Measurements from ENCODE around the gene DZIP3. TPM values are rescaled to one million over a fixed set of nuclear protein-coding genes. Genes with fewer than 3 reads are reported as not detected.

Gene DZIP3
- total and polyA plus RNA-seq, 2 of the 8 experiments (the other 6 are each of a cell fraction or from before 2014, with no cell fraction given), result 10.4 to 24.3 TPM

- H2BK12ac ChIP-seq (ENCODE audit: low read depth, low read length), result no peak overlapping the region
- no peak overlapping the region for H3K56ac ChIP-seq (replicated peaks; ENCODE audit: insufficient read length, low read depth, low read length)
- H4K91ac ChIP-seq (replicated peaks; ENCODE audit: insufficient read length, low read length), result no peak overlapping the region
- no peak overlapping the region for H2BK15ac ChIP-seq (ENCODE audit: low read length)
- H3K36me3 ChIP-seq (ENCODE audit: control insufficient read depth in 2 of 4, insufficient read depth in 4 of 4, low read length in 3 of 4), result peaks cover 0 to 48% (median 2%) of the 10 kb centered on the region in 4 experiments; a peak in 6 of 8 replicates
- no peak overlapping the region for H3K14ac ChIP-seq (ENCODE audit: insufficient read length)
- H3K9ac ChIP-seq (replicated peaks in 1 of 4; ENCODE audit: extremely low read depth in 1 of 4, low read depth in 3 of 4, low read length in 3 of 4), result no peak overlapping the region
- no peak for TF ChIP-seq FOSL1 (IDR thresholded peaks at IDR 0.05; ENCODE audit: insufficient read depth, low read depth, low read length)
- TF ChIP-seq CREB1 (IDR thresholded peaks at IDR 0.05), result no peak
- no peak for TF ChIP-seq HDAC6 (IDR thresholded peaks at IDR 0.05; ENCODE audit: low read depth, low read length)
- no peak for TF ChIP-seq PHF8 (conservative IDR thresholded peaks at IDR 0.05; ENCODE audit: low read depth, low read length)
- no peak for TF ChIP-seq CHD2 (IDR thresholded peaks at IDR 0.05; ENCODE audit: low read length)
- no peak for TF ChIP-seq KDM4A (IDR thresholded peaks at IDR 0.05; ENCODE audit: low read depth, low read length, severe bottlenecking)
- TF ChIP-seq EZH2 (IDR thresholded peaks at IDR 0.05; ENCODE audit: low read depth, low read length, severe bottlenecking), result no peak
- TF ChIP-seq POU5F1 (IDR thresholded peaks at IDR 0.05; ENCODE audit: low read depth, low read length), result no peak
- no peak for TF ChIP-seq BCL11A (IDR thresholded peaks at IDR 0.05; ENCODE audit: low read depth in 2 of 2, low read length in 2 of 2)
- no peak for TF ChIP-seq TEAD4 (IDR thresholded peaks at IDR 0.05; ENCODE audit: low read depth, low read length)
- no peak for TF ChIP-seq KDM1A (IDR thresholded peaks at IDR 0.05; ENCODE audit: borderline replicate concordance, low read length)
- no peak for TF ChIP-seq ATF2 (IDR thresholded peaks at IDR 0.05; ENCODE audit: low read length)
- ChIA-PET POLR2A (ENCODE audit: partially characterized antibody) (no interaction called here), CTCF (ENCODE audit: partially characterized antibody) (no interaction called here)
- H4K5ac ChIP-seq (ENCODE audit: insufficient read length, low read depth, low read length), result no peak overlapping the region
- no peak overlapping the region for H2AFZ ChIP-seq (ENCODE audit: low read length)
- DNase-seq (ENCODE audit: low read depth in 1 of 2, low spot score in 2 of 2) (no peak), FAIRE-seq (no peak)
- H3K9me3 ChIP-seq (ENCODE audit: insufficient read depth in 2 of 2, low read depth in 1 of 2, low read length in 1 of 2), result no peaks in the 10 kb centered on the region
- no peaks in the 10 kb centered on the region for H3K79me2 ChIP-seq (ENCODE audit: control insufficient read depth in 1 of 2, insufficient read depth in 2 of 2, low read length in 2 of 2)
- no peak overlapping the region for H2BK120ac ChIP-seq (replicated peaks; ENCODE audit: low read depth, low read length)
- H3K18ac ChIP-seq (ENCODE audit: extremely low read depth, low read length), result no peak overlapping the region
- no peaks in the 10 kb centered on the region for H3K79me1 ChIP-seq (ENCODE audit: low read depth, low read length)
- no peak overlapping the region for H3K4me2 ChIP-seq (ENCODE audit: insufficient read depth in 1 of 2, low read depth in 2 of 2, low read length in 2 of 2)
- H3K4me1 ChIP-seq (replicated peaks in 1 of 4; ENCODE audit: control insufficient read depth in 3 of 4, insufficient read depth in 4 of 4, low read length in 3 of 4), result no peaks in the 10 kb centered on the region
- H3K4me3 ChIP-seq (ENCODE audit: extremely low read depth in 1 of 4, insufficient read depth in 2 of 4, low read depth in 3 of 4, low read length in 4 of 4), result no peak overlapping the region
- no peak overlapping the region for H4K8ac ChIP-seq (ENCODE audit: extremely low read depth, insufficient read depth, low read length)
- H3K4ac ChIP-seq (replicated peaks; ENCODE audit: insufficient read length, low read depth, low read length), result no peak overlapping the region
- H2BK5ac ChIP-seq (ENCODE audit: low read depth, low read length), result no peak overlapping the region
- WGBS, 2 experiments (ENCODE audit: extremely low coverage in 1 of 2, insufficient coverage in 1 of 2, insufficient read length in 1 of 2, insufficient replicate concordance in 2 of 2, low coverage in 1 of 2, low lambda C conversion rate in 2 of 2, missing lambda C conversion rate in 1 of 2), result 94% methylated on average over 2 of the region's 2 CpGs; no CpG with 5 or more reads in 1 of the 2 experiments
- no peak overlapping the region for H3K23ac ChIP-seq (ENCODE audit: insufficient read length)
- no peak overlapping the region for H2AK5ac ChIP-seq (ENCODE audit: low read depth, low read length)
- H2BK20ac ChIP-seq (ENCODE audit: low read length), result no peak overlapping the region
- no peaks in the 10 kb centered on the region for H3K23me2 ChIP-seq (ENCODE audit: low read depth, low read length)
- H3K27me3 ChIP-seq (replicated peaks in 1 of 4; ENCODE audit: control insufficient read depth in 3 of 4, extremely low read depth in 1 of 4, insufficient read depth in 3 of 4, low read length in 3 of 4), result no peaks in the 10 kb centered on the region
- H3K27ac ChIP-seq (ENCODE audit: low read depth, low read length), result no peak overlapping the region
- no peaks in the 10 kb centered on the region for H4K20me1 ChIP-seq (replicated peaks in 1 of 2; ENCODE audit: control insufficient read depth in 1 of 2, insufficient read depth in 2 of 2, low read length in 2 of 2)
Measured at GRCh38 chr3:108548886-108549285, 40.6 kb upstream of the DZIP3 start.

All from H1 (cell line).